ENCODE data around the gene MATK. TPM values are rescaled to one million over a fixed set of nuclear protein-coding genes. Genes with fewer than 3 reads are reported as not detected.

Gene MATK
- total RNA-seq, 2 donors from 2014 or later: 14.8 to 17.1 TPM

DNA sequence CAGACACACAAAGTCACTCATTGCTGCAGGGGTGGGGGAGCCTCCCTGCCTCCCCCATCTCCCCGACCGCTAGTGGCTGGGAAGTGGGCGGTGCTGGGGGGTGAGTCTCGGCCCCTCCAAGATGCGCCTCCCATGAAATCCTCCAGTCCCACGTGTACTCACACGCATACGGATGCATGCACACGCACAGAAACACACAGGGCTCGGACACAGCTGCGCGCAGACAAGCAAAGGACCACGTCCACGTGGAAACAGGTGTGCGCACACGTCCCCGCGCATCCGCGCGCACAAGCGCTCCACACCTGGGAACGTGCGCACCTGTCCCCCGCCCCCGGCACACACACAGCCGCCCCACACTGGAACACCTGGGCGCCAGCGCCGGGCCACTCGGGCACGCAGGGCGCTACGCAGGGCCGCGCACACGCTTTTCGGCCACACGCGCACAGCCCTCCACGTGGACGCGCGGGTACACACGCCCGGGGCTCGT, 687 bp downstream of the MATK start:
- no peak overlapping the region for H3K27ac Mint-ChIP-seq
- peak; percentile 39 for ATAC-seq (replicated peaks)
- H3K9me3 Mint-ChIP-seq: peaks cover 7% of the 10 kb centered on the region
- H3K27me3 Mint-ChIP-seq: peaks cover 3% of the 10 kb centered on the region
- peaks cover 14% of the 10 kb centered on the region for H3K36me3 Mint-ChIP-seq (ENCODE audit: low read depth)
- H3K4me1 Mint-ChIP-seq: peaks cover 4% of the 10 kb centered on the region
- peak overlapping the region; percentile 69 for H3K4me3 Mint-ChIP-seq

DNA sequence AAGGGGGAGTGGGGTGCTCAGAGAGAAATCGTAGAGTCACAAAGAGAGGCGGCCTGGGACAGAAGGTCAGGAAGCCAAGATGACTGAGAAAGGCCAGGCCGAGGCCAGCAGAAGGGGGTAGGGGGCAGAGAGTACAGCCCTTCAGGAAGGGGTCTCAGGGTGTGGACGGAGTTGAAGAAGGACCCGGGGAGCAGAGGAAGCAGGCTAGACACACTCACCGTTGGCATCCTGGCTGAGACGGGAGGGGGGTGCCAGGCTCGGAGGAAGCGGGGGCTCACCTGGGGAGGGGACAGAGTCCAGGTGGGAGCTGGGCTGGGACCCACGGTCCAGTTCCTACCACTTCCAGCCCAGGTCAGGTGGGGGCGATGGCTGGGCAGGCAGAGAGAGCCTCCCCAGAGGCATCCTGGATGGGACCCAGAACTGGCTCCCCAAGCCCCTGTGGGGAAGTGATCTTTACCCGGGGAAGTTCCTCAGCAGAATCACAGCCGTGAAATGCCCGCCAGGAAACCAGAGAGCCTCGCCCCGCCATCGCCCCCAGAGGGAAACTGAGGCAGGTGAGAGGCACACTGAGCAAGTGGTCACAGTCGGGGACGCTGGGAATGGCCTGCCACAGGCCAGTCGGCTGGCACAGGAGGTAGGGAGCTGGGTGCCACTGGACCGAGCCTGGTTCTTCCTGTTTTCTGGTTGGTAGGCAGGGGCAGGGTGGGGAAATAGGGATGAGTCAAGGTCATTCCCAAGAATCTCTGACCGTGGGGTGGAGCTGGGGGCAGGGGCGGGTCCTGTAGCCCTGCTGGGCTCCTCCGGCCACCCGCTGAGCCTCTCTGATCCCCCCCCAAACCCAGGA, 1.4 kb downstream of the MATK start:
- peaks cover 4% of the 10 kb centered on the region for H3K4me1 Mint-ChIP-seq
- peaks cover 7% of the 10 kb centered on the region for H3K9me3 Mint-ChIP-seq
- ATAC-seq (replicated peaks): no peak
- H3K27ac Mint-ChIP-seq: no peak overlapping the region
- H3K4me3 Mint-ChIP-seq: peak overlapping the region; percentile 69
- H3K36me3 Mint-ChIP-seq (ENCODE audit: low read depth): peaks cover 14% of the 10 kb centered on the region
- peaks cover 3% of the 10 kb centered on the region for H3K27me3 Mint-ChIP-seq

DNA sequence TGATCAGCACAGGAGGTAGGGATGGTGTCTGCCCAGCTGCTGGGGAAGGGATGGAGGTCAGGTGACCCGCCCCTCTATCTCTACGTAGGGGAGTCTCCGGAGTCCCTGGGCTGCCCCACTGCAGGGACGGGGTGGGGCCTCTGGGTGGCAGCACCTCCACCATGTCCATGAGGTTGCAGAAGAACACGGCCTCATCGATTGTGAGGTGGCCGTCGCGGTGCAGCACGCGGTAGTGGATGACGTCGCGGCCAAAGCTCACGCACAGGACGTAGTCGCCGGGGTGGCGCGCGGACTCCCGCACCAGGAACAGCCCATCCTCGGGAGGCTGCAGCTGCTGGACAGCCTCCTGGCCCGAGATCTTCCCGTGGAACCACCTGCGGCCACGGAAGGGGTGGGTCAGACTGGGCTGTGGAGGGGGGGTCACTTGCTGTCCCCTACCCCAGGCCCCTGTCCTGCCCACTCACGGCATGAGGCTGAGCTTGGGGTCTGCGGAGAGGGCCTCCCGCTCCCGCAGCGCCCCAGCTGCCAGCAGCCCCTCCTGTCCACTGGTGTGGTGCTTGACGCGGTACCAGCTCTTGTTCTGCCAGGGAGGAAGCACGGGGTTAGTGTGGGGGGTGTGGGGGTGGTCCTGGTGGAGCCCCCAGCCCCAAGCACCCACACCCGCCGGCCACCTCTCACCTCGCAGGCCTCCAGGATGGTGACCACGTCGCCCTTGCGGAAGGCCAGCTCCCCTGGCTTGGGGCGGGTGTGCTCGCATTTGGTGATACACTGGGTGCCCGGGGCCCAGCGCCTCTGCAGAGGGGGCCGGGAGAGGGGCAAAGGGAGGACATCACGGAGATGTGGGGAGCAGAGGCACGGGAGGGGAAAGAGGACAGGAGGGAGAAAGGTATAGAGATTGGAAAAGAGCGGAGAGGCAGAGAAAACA, 2.3 kb downstream of the MATK start:
- Mint-ChIP-seq H3K4me1 (peaks cover 4% of the 10 kb centered on the region), H3K36me3 (ENCODE audit: low read depth) (peaks cover 14% of the 10 kb centered on the region), H3K9me3 (peaks cover 7% of the 10 kb centered on the region), H3K27ac (no peak overlapping the region), H3K27me3 (peaks cover 3% of the 10 kb centered on the region), H3K4me3 (peak overlapping the region; percentile 69)
- ATAC-seq (replicated peaks): peak; percentile 48

DNA sequence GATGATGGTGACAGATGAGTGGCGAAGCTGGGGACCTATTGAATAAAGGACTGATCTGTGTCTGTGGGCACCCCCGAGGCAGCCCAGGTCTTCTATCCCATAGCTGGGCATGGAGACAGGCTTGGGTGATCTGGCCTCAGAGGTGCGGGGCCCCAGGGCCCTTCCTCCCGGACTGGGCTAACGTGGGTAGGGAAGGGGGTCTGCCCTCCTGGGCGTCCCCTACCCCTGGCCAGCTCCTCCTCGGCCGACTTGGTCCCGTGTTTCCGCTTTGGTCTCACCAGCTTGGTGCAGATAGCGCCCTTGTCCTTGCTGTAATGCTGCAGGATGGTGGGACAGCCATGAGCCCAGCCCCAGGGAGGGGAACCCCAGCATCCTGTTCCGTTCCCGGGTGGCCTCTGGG, 3.3 kb downstream of the MATK start:
- H3K36me3 Mint-ChIP-seq (ENCODE audit: low read depth): peaks cover 14% of the 10 kb centered on the region
- H3K4me1 Mint-ChIP-seq: peaks cover 4% of the 10 kb centered on the region
- H3K27ac Mint-ChIP-seq: no peak overlapping the region
- H3K27me3 Mint-ChIP-seq: peaks cover 3% of the 10 kb centered on the region
- no peak overlapping the region for H3K4me3 Mint-ChIP-seq
- no peak for ATAC-seq (replicated peaks)
- peaks cover 7% of the 10 kb centered on the region for H3K9me3 Mint-ChIP-seq

DNA sequence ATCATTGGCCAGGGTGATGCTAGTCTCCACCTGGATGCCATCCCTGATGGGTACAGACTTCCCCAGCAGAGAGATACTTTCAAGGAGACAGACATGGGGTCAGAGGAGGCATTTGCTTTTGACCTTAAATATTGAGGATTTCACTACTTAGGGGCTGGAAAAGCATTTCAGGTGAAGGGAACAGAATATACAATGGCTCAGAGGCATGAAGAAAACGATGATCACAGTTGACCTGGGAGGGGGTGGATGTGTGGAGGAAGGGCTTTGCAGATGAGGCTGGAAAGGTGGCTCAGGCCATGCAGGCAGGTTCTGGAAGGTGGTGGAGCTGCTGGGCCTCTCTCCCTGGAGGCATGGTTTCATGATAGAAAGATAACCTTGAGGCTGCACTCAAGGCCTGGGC, 3.9 kb downstream of the MATK start:
- peaks cover 3% of the 10 kb centered on the region for H3K27me3 Mint-ChIP-seq
- no peak overlapping the region for H3K27ac Mint-ChIP-seq
- peaks cover 7% of the 10 kb centered on the region for H3K9me3 Mint-ChIP-seq
- ATAC-seq (replicated peaks): no peak
- H3K36me3 Mint-ChIP-seq (ENCODE audit: low read depth): peaks cover 14% of the 10 kb centered on the region
- H3K4me3 Mint-ChIP-seq: no peak overlapping the region
- peaks cover 4% of the 10 kb centered on the region for H3K4me1 Mint-ChIP-seq

DNA sequence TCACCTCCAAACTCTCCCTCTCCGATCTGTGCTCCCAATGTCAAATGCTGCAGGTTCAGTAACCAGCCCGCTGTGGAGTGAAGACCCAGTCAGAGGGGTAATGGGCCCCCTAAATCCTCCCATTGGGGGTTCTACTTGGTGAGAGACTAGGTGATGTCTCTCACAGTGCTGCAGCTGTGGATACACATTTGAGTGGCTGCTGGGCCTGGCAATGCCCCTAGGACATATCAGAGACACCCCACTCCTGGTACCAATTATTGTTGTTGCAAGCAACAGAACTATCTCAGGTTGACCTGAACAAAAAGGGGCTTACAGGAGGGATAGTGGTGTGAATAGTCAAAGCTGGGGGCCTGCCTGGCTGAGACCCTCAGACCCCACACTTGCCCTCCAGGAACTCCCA, 4.6 kb downstream of the MATK start:
- Mint-ChIP-seq H3K27ac (no peak overlapping the region), H3K4me3 (no peak overlapping the region), H3K36me3 (ENCODE audit: low read depth) (peaks cover 14% of the 10 kb centered on the region), H3K27me3 (peaks cover 3% of the 10 kb centered on the region), H3K4me1 (peaks cover 4% of the 10 kb centered on the region), H3K9me3 (peaks cover 7% of the 10 kb centered on the region)
- no peak for ATAC-seq (replicated peaks)

DNA sequence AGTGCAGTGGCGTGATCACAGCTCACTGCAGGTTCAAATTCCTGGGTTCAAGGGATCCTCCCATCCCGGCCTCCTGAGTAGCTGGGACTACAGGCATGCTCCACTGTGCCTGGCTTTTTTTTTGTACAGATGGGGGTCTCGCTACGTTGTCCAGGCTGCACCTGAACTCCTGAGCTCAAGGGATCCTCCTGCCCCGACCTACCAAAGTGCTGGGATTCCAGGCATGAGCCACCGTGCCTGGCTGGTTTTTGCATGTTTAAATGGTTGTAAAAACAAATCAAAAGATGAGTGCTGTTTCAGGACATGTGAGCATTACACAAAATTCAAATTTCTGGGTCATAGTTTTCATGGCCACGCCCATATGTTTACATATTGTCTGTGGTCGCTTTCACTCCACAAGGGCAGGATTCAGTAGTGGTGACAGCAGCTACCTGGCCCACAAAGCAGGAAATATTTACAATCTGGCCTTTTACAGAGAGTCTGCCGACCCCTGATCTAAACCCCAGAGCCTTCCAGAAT, 5.3 kb downstream of the MATK start:
- no peak for ATAC-seq (replicated peaks)
- no peak overlapping the region for H3K4me3 Mint-ChIP-seq
- peaks cover 3% of the 10 kb centered on the region for H3K27me3 Mint-ChIP-seq
- H3K36me3 Mint-ChIP-seq (ENCODE audit: low read depth): peaks cover 14% of the 10 kb centered on the region
- peaks cover 4% of the 10 kb centered on the region for H3K4me1 Mint-ChIP-seq
- peaks cover 7% of the 10 kb centered on the region for H3K9me3 Mint-ChIP-seq
- no peak overlapping the region for H3K27ac Mint-ChIP-seq

DNA sequence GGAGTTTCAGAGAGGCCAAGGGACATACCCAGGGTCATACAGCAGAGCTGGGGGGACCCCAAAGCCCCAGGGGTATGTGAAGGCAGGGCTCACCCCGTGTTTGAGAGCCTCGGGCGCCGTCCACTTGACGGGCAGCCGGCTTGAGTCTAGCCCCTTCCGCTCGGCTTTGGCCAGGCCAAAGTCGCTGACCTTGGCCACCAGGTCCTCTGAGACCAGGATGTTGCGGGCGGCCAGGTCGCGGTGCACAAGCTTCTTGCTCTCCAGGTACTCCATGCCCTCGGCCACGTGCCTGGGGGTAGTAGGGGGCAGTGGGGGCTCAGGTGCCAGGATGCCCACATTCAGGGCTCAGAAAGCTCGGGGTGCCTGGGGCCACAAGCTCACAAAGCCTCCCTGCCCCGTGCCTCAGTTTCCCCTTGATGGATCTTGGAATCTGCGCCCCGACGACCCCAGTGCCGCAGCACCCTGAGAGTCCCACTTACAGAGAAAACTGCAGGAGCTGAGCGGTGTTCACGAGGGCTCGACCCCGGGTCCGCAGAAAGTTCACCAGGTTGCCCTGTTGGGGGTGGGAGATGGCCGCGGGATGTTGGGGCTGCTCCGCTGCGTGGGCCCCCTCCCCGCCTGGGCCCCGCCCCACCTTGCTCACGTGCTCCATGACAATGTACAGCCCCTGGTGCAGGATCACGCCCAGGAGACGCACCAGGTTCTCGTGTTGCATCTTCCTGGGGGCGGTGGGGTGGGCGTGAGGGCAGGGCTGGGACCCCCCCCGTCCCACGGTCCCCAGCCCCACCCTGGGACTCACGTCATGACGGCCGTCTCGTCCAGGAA, 7.1 kb downstream of the MATK start:
- no peak for ATAC-seq (replicated peaks)
- Mint-ChIP-seq H3K36me3 (ENCODE audit: low read depth) (peaks cover 14% of the 10 kb centered on the region), H3K27ac (no peak overlapping the region), H3K27me3 (no peaks in the 10 kb centered on the region), H3K4me1 (no peaks in the 10 kb centered on the region), H3K4me3 (no peak overlapping the region), H3K9me3 (peaks cover 7% of the 10 kb centered on the region)

DNA sequence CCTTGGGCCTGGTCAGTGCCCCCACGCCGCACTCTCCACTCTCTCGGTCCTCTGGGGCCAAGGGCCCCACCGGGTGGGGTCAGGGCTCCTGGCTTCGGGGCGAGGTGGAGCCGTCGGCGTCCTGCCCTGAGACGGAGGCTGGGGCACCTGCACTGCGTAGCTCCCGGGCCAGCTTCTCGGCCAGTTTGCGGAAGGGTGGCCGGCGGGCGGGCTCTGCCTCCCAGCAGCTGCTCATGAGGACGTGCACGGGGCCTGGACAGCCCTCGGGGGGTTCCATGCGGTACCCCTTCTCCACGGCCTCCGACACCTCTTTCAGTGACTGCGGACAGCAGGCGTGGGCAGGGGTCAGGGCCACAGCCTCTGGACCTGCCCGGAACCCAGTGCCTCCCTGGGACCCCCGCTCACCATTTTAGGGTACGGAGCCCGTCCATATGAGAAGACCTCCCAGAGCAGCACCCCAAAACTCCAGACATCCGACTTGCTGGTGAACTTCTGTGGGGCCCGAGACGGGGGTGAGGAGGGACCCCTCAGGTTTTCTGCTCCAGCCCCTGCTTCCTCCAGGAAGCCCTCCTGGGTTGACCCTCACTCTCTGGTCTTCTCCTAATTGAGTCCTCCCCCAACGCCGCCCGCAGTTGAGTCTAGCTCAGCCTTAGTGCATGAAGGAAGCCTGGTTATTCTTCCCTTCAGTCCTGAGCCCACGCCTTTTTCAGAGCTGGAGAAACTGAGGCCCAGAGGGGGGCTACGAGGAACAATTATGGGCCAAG, 7.9 kb downstream of the MATK start:
- peaks cover 7% of the 10 kb centered on the region for H3K9me3 Mint-ChIP-seq
- no peak for ATAC-seq (replicated peaks)
- peaks cover 14% of the 10 kb centered on the region for H3K36me3 Mint-ChIP-seq (ENCODE audit: low read depth)
- no peaks in the 10 kb centered on the region for H3K27me3 Mint-ChIP-seq
- no peaks in the 10 kb centered on the region for H3K4me1 Mint-ChIP-seq
- H3K27ac Mint-ChIP-seq: no peak overlapping the region
- H3K4me3 Mint-ChIP-seq: no peak overlapping the region

DNA sequence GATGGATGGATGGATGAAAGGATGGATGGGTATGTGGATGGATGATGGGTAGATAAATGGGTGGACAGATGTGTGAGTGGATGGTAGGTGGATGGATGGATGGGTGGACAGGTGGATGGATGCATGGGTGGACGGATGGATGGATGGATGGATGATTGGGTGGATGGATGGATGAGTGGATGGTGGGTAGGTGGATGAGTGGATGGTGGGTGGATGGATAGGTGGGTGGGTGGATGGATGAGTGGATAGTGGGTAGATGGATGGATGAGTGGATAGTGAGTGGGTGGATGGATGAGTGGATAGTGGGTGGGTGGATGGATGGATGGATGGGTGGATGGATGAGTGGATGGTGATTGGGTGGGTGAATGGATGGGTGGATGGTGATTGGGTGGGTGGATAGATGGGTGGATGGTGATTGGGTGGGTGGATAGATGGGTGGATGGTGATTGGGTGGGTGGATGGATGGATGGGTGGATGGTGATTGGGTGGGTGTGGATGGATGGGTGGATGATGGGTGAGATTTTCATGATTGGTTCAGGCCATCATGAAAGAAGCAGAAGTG, 9.6 kb downstream of the MATK start:
- Mint-ChIP-seq H3K9me3 (peaks cover 2% of the 10 kb centered on the region), H3K4me3 (no peak overlapping the region), H3K4me1 (no peaks in the 10 kb centered on the region), H3K27me3 (no peaks in the 10 kb centered on the region), H3K36me3 (ENCODE audit: low read depth) (no peaks in the 10 kb centered on the region), H3K27ac (no peak overlapping the region)
- no peak for ATAC-seq (replicated peaks)

DNA sequence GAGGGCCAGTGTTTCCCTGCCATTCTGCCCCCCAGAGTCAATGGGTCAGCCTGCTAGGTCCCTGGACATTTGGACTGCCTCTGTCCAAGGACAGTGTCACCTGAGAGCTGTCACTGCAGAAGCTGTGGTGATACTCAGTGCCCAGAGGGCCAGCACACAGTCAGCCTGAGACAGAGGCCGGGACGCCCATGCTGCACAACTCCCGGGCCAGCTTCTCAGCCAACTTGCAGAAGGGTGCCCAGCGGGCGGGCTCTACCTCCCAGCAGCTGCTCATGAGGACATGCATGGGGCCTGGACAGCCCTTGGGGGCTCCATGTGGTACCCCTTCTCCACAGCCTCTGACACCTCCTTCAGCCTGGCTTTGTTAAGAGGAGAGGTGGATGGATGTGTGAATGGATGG, 10.3 kb downstream of the MATK start:
- no peaks in the 10 kb centered on the region for H3K4me1 Mint-ChIP-seq
- no peaks in the 10 kb centered on the region for H3K9me3 Mint-ChIP-seq
- H3K4me3 Mint-ChIP-seq: no peak overlapping the region
- H3K27ac Mint-ChIP-seq: no peak overlapping the region
- no peaks in the 10 kb centered on the region for H3K27me3 Mint-ChIP-seq
- no peak for ATAC-seq (replicated peaks)
- no peaks in the 10 kb centered on the region for H3K36me3 Mint-ChIP-seq (ENCODE audit: low read depth)

DNA sequence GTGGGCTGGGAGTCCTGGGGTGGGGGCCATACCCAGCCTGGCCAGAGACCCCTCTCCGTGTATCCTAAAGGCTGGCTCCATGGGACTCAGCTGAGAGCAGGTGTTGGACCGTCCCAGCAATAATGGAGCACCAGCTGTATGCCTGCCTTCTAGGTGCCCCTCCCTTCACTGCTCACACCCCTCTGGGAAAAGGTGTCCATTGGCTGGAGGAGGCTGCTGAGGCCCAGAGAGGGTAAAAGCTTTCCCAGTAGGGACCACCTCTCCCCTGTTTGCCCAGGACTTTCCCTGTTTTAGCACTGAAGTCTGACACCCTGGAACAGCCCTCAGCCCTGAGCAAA, 10.8 kb downstream of the MATK start:
- H3K9me3 Mint-ChIP-seq: no peaks in the 10 kb centered on the region
- no peaks in the 10 kb centered on the region for H3K4me1 Mint-ChIP-seq
- no peaks in the 10 kb centered on the region for H3K36me3 Mint-ChIP-seq (ENCODE audit: low read depth)
- H3K27ac Mint-ChIP-seq: no peak overlapping the region
- no peaks in the 10 kb centered on the region for H3K27me3 Mint-ChIP-seq
- no peak for ATAC-seq (replicated peaks)
- no peak overlapping the region for H3K4me3 Mint-ChIP-seq

DNA sequence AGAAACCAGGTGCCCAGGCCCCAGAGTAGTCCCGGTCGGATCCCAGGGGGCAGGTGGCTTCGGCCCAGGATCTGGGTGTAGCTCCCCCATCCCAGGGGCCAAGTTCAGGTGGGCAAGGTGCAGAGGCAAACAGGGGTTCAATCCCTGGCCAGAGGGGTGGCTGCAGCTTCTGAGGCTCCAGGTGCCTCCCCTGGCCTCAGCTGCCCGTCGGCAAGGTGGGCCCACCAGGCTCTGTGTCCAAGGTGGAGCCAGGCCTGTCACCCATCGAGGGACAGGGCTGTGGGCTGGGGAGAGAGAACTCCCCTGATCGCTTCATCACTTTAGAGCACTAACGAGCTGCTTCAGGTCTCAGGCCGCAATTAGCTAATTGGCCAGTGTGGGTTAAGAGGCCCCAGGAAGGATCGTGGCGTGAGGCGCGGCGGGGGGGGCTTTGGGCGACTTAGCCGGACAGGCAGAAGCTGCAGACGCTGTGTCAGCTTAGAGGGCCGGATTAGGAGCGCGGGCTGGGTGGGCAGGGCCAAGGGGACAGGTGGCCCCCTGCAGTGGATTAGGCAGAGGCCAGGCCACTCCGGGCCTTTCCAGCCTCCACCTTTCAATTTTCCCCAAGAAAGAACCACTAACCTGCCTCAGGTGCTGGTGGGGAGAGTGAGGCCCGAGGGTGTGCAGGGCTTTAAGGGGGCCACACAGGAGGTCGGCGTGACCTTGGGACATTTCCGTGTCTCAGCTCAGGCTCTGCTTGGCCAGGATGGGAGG, 11.4 kb downstream of the MATK start:
- H3K9me3 Mint-ChIP-seq: no peaks in the 10 kb centered on the region
- no peak for ATAC-seq (replicated peaks)
- no peaks in the 10 kb centered on the region for H3K4me1 Mint-ChIP-seq
- H3K27me3 Mint-ChIP-seq: no peaks in the 10 kb centered on the region
- no peak overlapping the region for H3K4me3 Mint-ChIP-seq
- H3K27ac Mint-ChIP-seq: peak overlapping the region; percentile 17
- H3K36me3 Mint-ChIP-seq (ENCODE audit: low read depth): no peaks in the 10 kb centered on the region

All from activated T-helper 17 cell treated with anti-CD3 and anti-CD28 coated beads, Interleukin-2, amount 50 U/mL, for 72 hours (primary cell).